ENCODE data around the gene IWS1. TPM values are rescaled to one million over a fixed set of nuclear protein-coding genes. Genes with fewer than 3 reads are reported as not detected.

Gene IWS1
- total RNA-seq, 1 donor from 2014 or later: 48.4 TPM

DNA sequence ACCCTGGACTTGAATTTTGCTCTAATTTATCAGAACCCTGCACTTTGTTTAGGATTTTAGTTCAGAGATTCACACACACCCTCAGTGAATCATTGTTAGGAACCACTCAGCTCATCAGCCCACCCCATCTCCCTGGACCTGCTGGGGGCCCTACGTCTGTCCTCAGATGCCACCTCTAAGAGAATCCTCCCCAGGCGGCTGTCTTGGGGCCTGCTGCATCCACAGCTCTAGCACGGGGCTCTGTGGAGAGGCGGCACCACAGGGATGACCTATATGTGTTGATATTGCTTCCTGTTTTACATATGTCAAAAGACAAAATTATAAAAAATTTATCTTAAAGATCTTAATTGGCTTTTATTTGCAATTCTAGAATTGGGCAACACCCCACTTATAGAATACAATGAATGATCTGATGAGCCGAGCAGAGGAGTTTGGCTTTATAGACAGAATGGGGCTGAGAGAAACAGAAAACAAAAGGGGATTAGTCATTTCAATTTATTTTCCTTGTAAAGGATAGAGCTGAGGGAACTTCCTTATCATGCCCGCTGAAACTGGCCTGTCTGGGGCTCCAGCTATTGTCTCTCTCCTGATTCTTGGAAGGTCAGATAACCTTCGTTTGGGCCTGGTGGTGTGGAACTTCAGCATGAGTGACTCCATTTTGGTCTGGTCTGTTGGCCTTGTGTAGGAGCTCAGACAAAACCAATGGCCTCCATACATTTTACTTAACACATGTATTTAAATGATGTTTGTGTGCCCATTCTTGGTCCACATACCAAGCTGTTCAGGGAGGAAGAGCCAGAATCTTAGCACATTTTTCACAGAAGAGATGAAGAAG, 10.6 kb upstream of the IWS1 start:
- peaks cover 4% of the 10 kb centered on the region for H3K27me3 ChIP-seq (ENCODE audit: control insufficient read depth, insufficient read depth, low read length)
- no peak for DNase-seq (ENCODE audit: low read depth)
- H3K4me3 ChIP-seq (ENCODE audit: low read depth, low read length): no peak overlapping the region
- no peaks in the 10 kb centered on the region for H3K36me3 ChIP-seq (ENCODE audit: control insufficient read depth, insufficient read depth, low read length)
- TF ChIP-seq, protein P1, sequence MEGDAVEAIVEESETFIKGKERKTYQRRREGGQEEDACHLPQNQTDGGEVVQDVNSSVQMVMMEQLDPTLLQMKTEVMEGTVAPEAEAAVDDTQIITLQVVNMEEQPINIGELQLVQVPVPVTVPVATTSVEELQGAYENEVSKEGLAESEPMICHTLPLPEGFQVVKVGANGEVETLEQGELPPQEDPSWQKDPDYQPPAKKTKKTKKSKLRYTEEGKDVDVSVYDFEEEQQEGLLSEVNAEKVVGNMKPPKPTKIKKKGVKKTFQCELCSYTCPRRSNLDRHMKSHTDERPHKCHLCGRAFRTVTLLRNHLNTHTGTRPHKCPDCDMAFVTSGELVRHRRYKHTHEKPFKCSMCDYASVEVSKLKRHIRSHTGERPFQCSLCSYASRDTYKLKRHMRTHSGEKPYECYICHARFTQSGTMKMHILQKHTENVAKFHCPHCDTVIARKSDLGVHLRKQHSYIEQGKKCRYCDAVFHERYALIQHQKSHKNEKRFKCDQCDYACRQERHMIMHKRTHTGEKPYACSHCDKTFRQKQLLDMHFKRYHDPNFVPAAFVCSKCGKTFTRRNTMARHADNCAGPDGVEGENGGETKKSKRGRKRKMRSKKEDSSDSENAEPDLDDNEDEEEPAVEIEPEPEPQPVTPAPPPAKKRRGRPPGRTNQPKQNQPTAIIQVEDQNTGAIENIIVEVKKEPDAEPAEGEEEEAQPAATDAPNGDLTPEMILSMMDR (IDR thresholded peaks at IDR 0.05; ENCODE audit: insufficient read depth, low read length, poor library complexity, severe bottlenecking): no peak

- Histone ChIP-seq H3K27me3 (ENCODE audit: control insufficient read depth, insufficient read depth, low read length) (peaks cover 4% of the 10 kb centered on the region), H3K4me3 (ENCODE audit: low read depth, low read length) (no peak overlapping the region), H3K36me3 (ENCODE audit: control insufficient read depth, insufficient read depth, low read length) (no peaks in the 10 kb centered on the region)
- TF ChIP-seq, protein P1 (IDR thresholded peaks at IDR 0.05; ENCODE audit: insufficient read depth, low read length, poor library complexity, severe bottlenecking): no peak
- DNase-seq (ENCODE audit: low read depth): no peak
Observed at GRCh38 chr2:127535918-127536317, 9.6 kb upstream of the IWS1 start.

- Histone ChIP-seq H3K36me3 (ENCODE audit: control insufficient read depth, insufficient read depth, low read length) (no peaks in the 10 kb centered on the region), H3K27me3 (ENCODE audit: control insufficient read depth, insufficient read depth, low read length) (peaks cover 4% of the 10 kb centered on the region), H3K4me3 (ENCODE audit: low read depth, low read length) (no peak within 1 kb of the TSS)
- DNase-seq (ENCODE audit: low read depth): no peak
- TF ChIP-seq, protein P1 (IDR thresholded peaks at IDR 0.05; ENCODE audit: insufficient read depth, low read length, poor library complexity, severe bottlenecking): no peak
Observed at GRCh38 chr2:127535422-127535901, 9.2 kb upstream of the IWS1 start, which contains the start of gene MYO7B. Gene MYO7B, plus strand, starts transcription at chr2:127535683. Its CDS starts 24,040 bp downstream, at chr2:127559723.

DNA sequence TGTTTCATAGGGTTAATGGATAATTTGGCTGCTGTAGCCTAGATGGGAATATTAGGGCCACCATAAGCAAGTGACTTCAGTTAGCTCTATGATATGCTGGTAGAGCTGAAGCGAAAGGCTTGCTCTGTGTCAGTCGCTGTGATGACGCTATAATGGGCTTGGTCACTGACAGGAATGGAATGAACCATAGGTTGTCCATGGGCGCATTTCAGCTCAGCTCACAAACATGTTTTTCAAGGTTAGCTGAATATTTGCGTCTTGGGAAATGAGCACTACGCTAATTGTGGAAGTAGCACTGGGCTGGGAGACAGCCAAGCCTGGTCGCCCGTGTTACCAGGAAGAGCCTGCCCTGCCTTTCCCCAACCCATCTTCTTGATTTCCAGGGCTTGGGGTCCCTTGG, 6.0 kb upstream of the IWS1 start:
- no peak for DNase-seq (ENCODE audit: low read depth)
- H3K36me3 ChIP-seq (ENCODE audit: control insufficient read depth, insufficient read depth, low read length): no peaks in the 10 kb centered on the region
- H3K4me3 ChIP-seq (ENCODE audit: low read depth, low read length): no peak overlapping the region
- peaks cover 4% of the 10 kb centered on the region for H3K27me3 ChIP-seq (ENCODE audit: control insufficient read depth, insufficient read depth, low read length)
- TF ChIP-seq, protein P1 (IDR thresholded peaks at IDR 0.05; ENCODE audit: insufficient read depth, low read length, poor library complexity, severe bottlenecking): no peak

DNA sequence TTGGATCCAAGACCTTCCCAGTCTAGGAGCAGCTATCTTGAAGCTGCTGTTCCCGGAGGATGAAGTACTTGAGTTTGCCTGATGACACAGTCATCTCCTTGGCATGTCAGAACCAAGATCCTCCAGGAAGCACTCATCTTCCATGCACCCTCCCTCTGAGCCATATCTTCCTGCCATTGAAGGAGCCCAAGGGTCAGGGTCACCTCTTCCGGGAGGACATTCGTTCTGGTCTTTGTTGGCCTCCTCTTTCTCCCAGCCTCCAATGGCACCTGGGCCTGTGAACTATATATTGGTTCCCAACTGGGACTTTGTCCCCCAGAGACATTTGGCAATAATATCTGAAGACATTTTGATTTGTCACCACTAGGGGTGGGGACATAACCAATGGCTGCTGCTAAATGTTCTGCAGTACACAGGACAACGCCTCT, 4.9 kb upstream of the IWS1 start:
- Histone ChIP-seq H3K36me3 (ENCODE audit: control insufficient read depth, insufficient read depth, low read length) (no peaks in the 10 kb centered on the region), H3K27me3 (ENCODE audit: control insufficient read depth, insufficient read depth, low read length) (peaks cover 4% of the 10 kb centered on the region), H3K4me3 (ENCODE audit: low read depth, low read length) (no peak overlapping the region)
- DNase-seq (ENCODE audit: low read depth): no peak
- TF ChIP-seq, protein P1 (IDR thresholded peaks at IDR 0.05; ENCODE audit: insufficient read depth, low read length, poor library complexity, severe bottlenecking): no peak

Measured in kidney epithelial cell (primary cell).